ENCODE data around the gene IFNL3.
"Not testable (repeated sequence)": the region's sequence is repeated elsewhere in the genome, so short reads cannot be mapped to it uniquely, and the experiment has no call there.

IFNL3 gene

DNA sequence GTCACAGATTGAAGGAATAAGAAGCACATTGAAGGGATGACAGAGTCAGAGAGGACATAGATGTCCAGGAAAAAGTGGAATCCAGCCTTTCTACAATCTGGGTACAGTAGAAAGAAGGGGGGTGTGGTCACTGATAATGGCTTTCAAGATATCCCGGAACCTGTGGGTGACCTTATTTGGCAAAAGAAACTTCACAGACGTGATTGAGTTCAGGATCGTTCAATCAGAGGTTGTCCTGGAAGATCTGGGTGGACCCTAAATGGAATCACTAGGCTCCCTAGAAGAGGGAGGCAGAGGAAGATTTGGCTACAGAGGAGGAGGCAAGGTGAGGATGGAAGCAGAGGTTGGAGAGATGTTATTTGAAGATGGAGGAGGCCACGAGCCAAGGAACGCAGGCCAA is 27.7 kb downstream of the IFNL3 start:
- no peak for DNase-seq (ENCODE audit: low read depth)

- not testable (repeated sequence) for DNase-seq (ENCODE audit: low read depth)
Measured at GRCh38 chr19:39215323-39215722, 29.5 kb downstream of the IFNL3 start.

DNA sequence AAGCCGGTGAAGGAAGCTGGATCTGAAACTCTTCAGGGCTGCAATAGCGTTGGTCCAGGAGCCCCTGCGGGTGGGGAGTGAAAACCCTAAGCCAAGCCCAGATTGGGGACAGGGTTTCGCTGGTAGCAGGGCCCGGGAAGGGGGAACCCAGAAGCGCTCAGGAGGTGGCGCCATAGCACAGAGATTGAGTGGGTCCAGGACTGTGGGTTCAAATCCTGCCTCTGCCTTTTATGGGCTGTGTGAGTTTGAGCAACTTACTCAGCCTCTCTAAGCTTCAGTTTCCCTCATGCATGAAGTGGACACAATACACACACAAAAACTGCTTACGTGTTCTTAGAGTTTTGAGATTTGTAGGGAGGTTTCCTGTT is 32.4 kb downstream of the IFNL3 start:
- DNase-seq (ENCODE audit: low read depth), result peak; percentile 20

GRCh38 chr19:39211731-39212374 is 33.0 kb downstream of the IFNL3 start:
- no peak for DNase-seq (ENCODE audit: low read depth)

- DNase-seq (ENCODE audit: low read depth), result no peak
Measured at GRCh38 chr19:39209196-39209595, 35.6 kb downstream of the IFNL3 start.

- DNase-seq (ENCODE audit: low read depth), result no peak
Measured at GRCh38 chr19:39208175-39208795, 36.5 kb downstream of the IFNL3 start.

- no peak for DNase-seq (ENCODE audit: low read depth)
Measured at GRCh38 chr19:39207293-39207836, 37.4 kb downstream of the IFNL3 start.

DNA sequence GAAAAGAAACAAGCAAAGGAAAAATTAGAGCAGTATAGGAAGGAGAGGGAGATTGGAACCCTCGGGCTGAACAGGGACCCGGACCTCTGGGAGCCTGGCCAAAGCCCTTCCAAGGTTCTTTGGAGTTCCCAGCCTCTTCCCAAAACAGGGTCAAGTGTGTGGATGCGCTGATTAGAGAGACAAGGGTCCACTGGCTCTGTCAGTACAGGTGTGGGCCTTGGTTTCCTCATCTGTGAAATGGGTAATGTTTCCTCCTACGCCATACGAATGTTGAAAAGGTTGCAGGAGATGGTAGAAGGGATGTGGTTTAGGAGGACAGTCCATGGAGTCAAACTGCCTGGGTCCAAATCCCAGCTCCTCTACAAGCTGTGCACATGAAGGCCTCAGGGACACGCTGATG is 38.7 kb downstream of the IFNL3 start:
- no peak for DNase-seq (ENCODE audit: low read depth)

- DNase-seq (ENCODE audit: low read depth), result no peak
Measured at GRCh38 chr19:39205449-39205764, 39.4 kb downstream of the IFNL3 start.

GRCh38 chr19:39203372-39204341 is 41.1 kb downstream of the IFNL3 start, which contains the start of gene SYCN:
TSS of gene SYCN (minus strand) at chr19:39204263. CDS start at chr19:39204254, 9 bp downstream.
- no peak for DNase-seq (ENCODE audit: low read depth)

DNA sequence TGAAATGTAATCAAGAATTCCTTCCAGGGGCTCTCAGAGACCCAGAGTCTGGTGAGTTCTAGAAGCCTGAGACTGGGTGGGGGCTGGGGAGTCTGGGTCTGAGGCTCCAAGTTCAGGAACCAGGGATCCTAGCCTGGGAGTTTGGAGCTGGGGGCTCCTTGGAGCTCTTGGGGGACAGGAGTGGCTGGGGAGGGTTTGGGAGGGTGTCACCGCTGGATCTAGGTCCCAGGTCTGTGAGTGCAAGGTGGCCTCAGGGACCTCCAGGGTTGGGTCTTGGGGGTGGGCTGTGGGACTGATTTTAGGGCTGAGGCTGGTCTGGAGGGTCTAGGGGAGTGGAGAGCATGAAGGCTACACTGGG is 41.8 kb downstream of the IFNL3 start:
- DNase-seq (ENCODE audit: low read depth), result no peak

DNA sequence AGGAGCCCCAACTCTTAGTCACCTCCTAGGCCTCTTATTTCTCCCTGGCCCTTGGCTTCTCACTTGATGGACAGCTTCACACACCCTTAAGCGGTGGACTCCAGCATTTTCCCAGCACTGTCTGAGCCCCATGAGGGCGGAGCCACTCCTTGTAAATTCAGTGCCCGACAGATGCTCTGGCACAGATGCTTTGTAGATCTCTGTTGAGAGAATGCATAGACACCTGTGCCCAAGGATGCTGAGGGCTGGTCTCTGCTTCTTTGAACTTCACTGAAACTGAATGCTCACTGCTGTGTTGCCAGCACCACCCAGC is 44.0 kb downstream of the IFNL3 start:
- no peak for DNase-seq (ENCODE audit: low read depth)

GRCh38 chr19:39200066-39200802 is 44.6 kb downstream of the IFNL3 start:
- no peak for DNase-seq (ENCODE audit: low read depth)

DNA sequence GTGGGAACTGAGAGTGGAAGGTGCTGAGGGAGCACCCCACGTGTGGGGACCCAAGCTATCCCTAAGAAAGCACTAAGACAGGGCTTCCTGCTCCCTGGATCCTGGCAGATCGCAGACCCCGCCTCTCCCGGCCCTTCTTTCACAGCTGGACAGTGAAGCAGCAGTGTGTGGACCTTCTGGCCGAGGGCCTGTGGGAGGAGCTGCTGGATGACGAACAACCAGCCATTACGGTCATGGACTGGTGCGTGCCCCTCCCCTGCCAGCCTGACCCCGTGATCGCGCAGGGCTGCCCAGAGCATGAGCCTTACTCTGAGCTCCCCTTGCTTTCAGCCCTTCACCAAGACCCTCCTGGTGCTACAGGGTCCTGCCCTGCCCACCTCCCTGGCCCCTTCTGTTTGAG is 45.8 kb downstream of the IFNL3 start:
- no peak for DNase-seq (ENCODE audit: low read depth)

DNA sequence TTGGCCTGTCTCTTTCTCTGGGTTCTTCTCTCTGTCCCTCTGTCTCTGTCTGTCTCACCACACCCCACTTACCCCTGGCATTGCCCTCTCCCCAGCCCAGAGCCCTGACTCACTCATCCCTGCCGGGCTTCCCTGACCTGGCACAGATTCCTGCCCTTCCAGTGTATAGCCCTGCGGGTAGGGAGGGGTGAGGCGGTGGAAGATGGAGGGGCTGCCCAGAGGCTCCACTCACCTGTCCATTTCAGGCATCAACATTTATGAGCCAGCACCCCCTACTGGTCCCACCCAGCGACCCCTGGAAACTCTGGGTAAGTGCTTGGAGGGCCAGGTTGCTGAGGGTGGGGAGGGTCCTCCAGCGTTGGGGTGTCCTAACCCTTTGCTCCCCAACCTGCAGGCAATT is 47.0 kb downstream of the IFNL3 start:
- no peak for DNase-seq (ENCODE audit: low read depth)

- DNase-seq (ENCODE audit: low read depth), result no peak
Measured at GRCh38 chr19:39196860-39197562, 47.8 kb downstream of the IFNL3 start, which contains the start of gene NCCRP1. TSS of gene NCCRP1 (plus strand) at chr19:39196964. CDS start at chr19:39196983, 19 bp downstream.

DNA sequence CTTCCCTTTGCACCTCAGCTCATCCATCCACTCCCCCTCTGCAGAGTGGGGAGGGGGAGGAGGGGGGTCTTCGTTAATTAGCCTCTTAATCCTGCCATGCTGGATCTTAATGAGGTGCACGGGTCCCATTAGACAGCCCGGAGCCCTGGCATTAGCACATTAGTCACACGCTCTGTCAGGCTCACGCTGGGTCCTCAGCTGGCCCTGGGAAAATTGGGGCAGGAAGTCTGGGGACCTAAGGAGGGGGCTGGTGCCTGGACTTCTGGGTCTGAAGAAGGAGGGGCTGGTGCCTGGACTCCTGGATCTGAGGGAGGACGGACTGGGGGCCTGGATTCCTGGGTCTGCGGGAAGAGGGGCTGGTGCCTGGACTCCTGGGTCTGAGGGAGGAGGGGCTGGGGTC is 48.5 kb downstream of the IFNL3 start:
- DNase-seq (ENCODE audit: low read depth), result no peak

GRCh38 chr19:39195755-39196154 is 49.1 kb downstream of the IFNL3 start:
- DNase-seq (ENCODE audit: low read depth), result no peak

DNA sequence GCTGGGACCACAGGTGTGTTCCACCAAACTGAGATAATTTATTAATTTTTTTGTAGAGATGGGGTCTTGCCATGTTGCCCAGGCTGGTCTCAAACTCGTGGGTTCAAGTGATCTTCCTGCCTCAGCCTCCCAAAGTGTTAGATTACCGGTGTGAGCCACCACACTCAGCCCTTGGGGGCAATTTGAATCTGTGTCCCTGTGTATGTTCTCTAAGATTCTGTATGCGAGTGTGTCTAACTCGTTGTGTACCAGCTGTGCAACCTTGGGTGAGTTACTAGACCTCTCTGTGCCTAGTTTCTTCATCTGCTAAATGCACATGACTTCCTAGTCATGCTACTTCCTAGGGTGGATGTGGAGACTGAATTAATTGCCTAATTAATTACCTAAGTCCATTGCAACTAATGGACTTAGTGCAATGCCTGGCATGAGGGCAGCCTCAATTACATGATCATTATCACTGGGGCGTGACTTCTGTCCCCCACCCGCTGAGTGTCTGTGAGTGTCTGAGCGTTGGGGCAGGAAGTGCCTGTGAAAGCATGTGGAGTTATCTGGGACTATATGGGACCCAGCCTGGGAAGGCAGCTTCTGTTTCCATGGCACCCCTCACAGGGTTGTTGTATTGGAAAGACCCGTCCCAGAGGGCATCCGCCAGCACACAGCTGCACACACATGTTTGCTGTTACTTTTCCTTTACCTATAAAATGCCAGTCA is 49.8 kb downstream of the IFNL3 start:
- DNase-seq (ENCODE audit: low read depth), result no peak

GRCh38 chr19:39193803-39194202 is 51.0 kb downstream of the IFNL3 start:
- no peak for DNase-seq (ENCODE audit: low read depth)

Data from stimulated activated CD8-positive, alpha-beta memory T cell treated with anti-CD3 and anti-CD28 coated beads, Interleukin-12 subunit alpha, Interleukin-12 subunit beta, amount 100 ng/mL, for 1 hour (primary cell).